GM21619 (cell line): ENCODE results near the gene FAF2.

Experiments
- ATAC-seq: cut with Tn5 transposase; IDR thresholded peaks from one replicate; pipeline ENCODE4 v1.9.1; 2021; ENCODE audit not compliant: unreplicated experiment

Gene FAF2

DNA sequence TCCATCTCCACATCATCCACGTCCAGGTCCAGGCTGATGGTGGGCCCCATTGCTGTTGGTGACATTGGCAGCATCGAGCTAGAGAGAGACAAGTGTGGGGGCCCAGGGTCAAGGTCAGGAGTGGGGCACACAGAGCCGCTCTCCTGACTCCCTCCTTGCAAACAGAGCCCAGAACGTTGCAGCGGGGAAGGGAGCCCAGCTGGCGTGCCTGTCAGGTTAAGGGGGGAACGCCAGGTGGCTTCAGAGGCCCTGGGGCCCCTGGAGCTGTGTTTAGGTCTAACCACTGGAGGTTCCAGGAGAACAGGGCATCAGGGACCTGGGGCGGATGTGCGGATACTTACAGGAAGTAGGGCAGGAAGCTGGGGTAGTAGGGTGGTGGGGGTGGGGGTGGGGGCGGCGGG is 81.6 kb downstream of the FAF2 start:
- ATAC-seq = no peak

DNA sequence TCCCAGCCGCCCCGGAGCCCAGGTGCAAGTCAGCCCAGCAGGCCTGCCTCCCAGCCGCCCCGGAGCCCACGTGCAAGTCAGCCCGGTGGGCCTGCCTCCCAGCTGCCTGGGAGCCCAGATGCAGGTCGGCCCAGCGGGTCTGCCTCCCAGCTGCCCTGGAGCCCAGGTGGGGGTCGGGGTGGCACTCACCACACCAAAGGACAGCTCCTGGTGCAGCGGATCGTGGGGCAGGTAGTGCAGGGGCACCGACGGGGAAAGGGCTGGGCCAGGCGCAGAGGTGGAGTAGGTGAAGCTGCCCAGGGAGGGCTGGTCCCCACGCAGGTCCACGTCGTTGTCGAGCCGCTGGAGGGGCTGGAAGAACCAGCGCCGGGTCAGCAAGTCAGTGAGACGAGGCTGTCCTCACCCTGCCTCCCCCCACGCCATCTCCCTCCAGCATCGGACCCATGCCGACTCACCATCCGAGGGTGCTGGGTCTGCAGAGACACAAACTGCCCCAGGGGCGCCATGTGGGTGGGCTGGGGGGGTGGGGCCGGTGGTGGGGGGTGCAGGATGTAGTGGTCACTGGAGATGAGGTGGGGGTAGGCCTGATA is 82.3 kb downstream of the FAF2 start:
- ATAC-seq = no peak

DNA sequence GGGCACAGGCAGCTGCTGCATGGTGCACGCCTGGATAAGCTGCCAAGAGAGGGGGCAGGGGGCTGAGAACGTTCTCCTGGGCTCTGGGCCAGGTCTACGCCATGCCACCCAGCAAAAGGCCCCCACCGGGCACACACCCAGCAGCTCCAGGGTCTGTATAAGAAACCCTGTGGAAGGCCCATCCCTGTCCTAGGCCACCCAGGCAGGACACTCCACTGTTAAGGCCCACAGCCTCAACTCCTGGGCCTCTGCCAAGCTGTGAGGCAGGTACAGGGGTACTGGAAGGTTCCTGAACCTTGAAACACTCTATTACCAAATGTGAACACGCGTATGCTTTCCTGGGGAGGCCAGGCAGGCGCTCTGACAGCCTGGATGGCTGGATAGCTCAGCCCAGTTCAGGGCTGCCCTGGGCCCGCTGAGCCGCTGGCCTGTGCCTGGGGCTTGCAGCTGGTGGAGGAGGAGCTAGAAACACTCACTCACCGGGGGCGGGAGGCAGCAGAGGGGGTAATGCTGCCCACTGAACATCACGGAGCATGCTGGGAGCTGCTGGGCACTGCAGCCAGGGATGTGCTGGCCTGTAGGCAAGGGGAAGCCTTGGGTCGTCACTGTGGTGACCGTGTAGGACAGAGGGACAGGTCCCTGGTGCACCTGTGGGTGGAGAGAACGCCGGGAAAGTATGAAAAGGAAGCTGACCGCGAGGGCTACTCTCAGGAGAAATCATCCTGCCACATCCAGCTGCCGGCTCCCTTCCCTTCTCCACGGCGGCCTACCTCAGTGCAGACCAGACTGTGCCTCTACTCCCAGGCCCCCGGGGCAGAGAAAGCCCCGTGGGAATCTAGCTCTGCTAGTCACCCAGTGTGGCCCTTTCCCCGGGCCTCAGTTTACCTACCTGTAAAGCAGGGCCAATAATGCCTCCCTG is 83.1 kb downstream of the FAF2 start:
- no peak for ATAC-seq

DNA sequence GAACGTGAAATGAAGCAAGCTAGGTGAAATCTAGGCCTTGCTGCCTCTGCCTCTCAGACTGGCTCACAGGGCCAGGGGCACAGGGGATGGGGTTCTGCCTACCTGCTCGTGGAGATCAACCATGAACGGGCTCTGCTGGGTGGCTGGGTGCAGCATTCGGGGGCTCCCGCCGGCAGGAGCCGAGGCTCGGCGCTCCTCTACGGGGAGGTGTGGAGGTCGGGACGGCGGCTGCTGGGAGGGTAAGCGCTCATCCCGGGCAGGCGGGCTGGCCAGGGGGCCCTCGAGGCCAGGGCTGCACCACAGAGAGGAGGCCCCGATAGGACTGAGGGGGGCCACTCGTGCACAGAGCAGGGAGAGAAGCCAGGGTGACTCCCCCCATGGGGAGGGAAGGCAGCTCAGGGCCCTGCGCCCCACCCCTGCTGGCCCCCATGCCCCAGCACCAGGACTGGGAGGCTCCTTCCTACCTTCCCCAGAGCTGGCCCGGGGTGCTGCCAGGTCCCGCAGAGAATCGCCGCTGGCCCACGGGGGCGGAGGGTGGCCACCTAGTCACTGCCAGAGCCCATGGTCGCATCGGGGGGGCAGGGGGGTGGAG is 83.8 kb downstream of the FAF2 start:
- ATAC-seq = no peak

DNA sequence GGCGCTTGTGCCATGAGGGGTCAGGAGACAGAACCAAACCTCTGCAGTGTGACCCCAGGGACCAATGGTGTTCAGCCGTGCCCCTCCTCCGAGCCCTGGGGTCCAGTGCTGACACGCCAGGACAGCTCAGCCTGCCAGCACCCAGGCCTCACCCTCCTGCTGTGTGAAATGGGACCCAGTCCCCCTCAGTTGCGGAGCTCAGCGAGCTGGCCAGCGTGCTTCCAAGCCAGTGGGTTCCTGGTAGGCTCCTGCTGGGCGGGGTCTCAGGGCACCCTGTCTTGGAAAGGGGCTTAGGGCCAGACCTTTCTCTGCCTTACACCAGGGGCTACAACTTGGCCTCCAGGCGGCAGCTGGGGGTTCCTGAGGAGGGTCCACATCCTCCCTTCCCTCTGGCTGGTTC is 84.6 kb downstream of the FAF2 start:
- no peak for ATAC-seq

DNA sequence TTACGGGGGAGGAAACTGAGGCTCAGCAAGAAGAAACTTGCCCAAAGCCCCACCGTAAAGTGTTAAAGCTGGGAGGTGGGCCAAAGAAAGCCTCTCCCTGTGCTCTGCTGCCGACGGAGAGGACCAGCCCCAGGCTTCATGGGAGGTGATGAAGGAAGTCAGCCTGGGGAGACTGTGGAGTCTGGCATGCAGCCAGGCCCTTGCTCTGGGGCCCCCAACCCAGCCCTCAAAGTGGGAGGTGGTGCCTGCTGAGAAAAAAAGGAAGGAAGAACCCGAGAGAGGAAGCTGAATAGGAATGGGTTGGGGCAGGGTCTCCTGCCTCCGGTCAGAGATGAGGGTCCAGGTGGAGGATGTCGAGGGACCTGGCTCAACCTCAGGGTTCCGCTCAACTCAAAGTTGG is 85.2 kb downstream of the FAF2 start:
- no peak for ATAC-seq

DNA sequence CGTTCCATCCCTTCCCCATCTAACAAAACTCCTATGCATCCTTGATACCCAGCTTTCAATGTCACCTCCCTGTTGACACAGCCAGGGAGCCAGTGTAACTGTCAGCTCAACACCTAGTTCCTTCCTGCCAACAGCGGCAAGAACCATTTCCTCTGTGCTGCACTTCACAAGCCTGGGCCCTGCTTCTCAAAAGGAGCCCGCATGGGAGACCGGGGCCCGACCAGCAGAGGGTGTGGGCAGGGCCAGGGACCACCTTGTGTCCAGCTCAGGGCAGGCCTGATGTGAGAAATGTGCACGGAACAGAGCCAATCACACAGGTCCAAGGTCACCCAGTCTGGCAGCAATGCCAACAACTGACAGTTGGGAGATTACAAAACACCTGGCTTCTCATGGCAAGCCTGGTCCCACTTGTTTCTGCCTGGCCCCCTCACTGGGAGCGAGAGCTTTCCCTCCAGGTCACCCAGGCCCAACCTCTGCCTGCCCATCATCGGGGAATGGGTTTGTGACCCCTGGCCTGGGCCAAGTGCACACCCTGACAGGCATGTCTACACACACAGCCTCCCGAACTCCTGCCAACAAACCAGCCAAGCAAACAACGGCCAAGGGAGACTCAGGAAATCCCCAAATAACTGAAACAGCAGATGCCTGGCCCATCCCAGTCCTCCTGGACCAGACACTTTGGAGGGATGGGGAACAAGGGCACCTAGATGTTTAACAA is 85.9 kb downstream of the FAF2 start:
- ATAC-seq = no peak

DNA sequence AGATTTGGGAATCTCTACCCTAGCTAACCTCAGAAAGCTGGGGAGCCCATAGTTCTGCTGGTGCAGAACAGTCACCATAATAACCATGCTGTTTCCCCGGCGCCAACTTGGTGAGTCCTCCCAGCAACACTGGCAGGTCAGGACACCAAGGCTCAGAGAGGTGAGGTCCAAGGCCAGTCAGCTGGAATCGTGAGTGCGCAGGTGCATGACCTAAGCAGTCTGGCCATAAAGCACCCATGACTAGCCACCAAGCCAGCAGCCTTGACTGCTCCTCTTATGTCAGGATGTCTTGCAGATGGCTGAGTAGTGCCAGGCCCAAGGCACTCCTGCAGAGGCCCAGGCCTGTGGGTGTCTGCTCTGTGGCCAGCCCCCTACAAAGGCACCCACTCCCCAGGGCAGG is 86.5 kb downstream of the FAF2 start:
- no peak for ATAC-seq

DNA sequence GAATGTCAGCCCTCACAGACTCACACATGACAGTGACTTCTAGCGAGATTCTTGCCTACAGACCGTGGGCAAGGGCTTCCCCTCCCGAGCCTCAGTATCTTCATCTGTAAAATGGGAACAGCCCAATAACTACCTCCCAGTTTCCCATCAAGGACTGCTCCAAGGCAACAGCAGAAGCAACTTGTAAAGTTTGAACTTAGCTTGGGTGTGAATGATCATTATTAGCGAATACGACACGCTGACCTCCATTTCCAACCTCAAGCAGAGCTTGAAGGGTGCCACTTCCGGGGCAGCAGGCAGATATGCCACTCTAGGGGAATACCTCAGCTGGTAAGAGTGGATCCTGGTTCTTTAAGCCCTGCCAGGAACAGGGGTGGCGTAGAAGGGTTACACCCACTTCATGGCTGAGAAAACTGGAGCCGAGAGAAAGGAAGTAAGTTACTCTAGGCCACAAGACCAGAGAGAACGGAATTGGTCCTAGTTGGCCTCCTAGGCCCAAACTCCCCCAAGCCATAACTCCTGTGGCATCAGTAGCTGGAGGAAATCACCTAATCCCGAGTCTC is 87.0 kb downstream of the FAF2 start:
- ATAC-seq = no peak

DNA sequence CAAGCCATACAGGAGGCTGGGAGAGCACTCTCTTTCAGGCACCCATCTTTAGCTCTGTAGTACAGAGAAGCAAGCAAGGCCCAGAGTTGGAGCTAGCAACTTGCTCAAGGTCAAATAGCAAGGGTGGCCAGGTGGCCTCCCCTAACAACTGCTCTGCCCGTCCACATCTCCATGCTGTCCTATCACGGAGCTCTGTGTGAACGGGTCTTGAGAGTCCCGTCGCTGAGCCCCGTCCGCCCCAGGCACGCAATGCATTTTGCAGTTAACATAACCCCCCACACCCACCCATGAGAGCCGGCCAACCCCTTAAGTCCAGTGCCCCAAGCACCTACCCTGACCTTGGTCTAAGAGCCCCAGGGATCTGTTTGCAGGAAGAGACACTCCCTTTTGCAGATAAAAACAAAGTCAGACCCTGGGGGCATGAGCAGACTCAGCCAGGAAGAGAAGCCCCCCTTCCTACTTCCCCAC is 87.5 kb downstream of the FAF2 start:
- ATAC-seq = no peak

DNA sequence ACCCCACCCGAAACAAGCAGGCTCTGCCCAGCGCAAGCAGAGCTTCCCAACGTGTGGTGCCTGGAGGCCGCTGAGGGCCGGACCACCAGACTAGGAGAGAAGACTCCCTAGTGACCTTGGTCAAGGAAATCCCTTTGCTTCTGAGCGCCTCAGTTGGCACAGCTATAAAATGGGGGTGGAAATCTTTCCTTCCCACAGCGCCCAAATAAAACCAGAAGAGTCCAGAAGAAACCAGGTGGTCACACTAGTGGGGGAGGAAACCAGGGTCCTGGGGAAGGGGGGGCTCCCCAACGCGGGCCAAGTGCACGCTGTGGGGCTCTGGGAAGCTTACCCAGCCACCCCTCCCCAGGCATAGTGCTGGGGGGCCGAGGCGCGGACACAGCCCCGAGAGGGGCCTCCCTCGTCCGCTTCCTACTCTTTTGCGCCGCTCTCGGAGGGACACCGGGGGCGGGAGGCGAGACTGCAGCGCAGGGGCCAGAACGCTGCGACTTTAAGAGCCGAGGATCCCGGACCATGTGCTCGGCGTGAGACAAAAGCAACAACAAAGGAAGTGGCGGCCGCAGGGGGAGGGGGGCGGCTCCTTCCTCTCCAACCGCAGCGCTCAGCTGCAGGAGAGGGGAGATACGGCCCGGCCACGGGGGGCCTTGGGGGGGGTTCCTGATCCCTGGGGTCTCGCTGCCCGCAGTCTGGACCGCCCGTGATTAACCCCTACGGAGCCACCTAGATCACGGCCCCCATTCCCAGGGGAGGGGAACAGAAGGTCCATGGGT is 88.1 kb downstream of the FAF2 start:
- no peak for ATAC-seq

DNA sequence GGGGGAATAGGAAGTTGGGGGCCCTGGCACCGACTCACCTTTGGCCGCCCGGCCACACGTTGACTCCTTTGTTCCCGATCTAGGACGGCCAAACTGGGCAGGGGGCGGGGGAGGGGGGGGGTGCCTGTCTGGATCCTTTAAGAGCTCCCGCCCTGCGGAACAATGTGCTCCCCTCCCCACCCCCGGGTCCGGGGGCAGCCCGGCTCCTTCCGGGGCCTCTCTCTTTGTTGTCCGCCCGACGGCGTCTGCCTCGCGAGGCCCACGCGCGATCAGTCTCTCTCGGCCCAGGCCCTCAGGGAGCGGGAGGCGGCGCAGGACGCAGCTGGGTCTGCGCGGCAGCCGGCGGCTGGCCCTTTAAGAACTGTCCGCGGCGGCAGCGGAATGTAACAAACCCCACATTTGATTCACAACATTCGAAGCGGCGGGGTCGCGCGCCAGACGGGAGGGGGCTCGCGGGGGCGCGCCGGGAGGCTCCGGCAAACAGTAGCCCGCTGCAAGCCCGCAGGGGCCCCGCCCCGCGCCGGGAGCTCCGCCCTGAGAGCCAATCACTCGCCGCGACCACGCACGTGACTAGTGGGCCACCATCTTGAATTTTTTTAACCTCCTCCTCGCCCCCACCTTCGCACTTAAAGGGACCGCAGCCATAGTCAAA is 88.8 kb downstream of the FAF2 start, which contains the start of gene RNF44:
Gene RNF44 (minus strand): TSS at position 501 of the 652 bp plus-strand sequence. CDS start 4,930 bp downstream, outside the sequence.
- peak; percentile 49 for ATAC-seq

DNA sequence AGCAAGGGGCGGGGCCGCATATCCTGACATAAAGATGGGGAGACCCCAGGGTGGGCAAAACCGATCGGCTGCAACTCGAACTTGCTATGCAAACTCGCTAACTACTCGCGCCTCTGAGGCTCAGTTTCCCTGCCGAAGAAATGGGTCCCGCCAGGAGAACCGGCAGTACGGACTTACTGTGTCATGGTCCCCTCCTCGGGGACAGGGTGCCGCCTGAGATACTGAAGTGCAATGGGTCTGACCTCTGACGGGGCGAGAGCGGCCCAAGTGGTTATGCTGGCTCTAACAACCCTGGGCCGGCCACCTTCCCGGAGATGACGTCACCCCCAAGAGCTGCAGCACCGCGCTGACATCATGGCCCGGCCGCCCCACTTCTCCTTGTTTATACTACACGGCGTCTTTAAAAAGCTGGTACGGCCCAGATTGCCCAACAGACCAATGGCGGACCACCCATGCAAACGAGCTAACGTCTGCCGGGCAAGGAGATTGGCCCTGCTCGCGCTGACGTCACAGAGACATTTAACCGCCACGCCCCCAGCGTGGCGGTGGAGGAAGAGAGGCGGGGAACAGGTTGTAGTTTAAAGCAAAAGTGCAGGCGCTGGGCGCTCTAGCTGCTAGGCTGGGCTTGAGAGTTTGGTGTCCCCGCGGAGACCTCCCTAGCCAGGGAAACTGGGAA is 89.5 kb downstream of the FAF2 start:
- peak; percentile 58 for ATAC-seq

DNA sequence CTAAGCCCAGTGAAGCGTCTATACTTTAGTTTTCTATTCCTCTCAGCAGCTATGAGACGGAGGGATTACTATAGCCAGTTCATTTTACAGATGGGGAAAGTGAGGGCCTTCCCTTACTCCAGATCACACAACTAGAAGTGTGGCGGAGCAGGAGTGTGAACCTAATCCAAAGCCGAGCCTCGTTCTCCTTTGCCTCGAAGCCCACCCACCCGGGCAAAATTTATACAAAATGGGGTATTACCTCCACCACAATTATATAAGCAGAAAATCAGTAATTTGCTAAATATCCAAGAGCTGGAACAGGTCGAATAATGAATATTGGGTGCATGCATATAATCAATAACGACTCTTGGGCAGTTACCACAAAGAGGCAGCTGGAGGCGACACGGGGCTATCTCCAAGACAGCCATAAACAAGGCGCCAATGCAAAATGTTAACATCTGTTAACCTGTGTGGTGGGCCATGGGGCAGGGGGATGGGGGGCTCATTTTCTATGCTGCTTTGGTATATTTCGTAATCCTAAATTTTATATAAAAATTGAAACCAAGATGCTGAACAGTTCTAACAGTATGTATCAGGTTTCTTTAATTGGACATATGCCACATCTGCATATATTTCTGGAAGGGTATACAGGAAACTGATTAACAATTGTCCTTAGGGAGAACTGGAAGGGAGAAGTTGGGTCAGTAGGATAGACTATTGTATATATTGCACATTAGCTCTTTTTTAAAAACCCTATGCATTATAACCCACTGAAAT is 90.2 kb downstream of the FAF2 start:
- no peak for ATAC-seq

DNA sequence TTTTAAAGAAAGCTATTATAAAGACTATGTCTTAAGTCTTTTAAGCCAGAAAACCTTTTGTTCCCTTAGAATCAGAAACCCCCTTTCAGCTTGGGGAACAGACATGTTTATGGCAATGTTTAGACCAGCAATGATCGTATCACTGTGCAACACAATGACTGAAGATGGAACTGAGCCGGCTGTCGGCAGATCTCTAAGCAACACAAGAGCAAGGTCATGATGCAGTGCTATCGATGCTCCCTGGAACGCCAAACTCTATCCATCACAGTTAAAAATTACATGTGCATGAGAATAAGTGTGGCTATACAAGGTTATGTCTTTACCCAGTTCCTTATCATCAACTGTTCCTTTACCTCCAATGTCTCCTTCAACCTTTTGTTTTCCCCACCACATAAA is 90.8 kb downstream of the FAF2 start:
- no peak for ATAC-seq

DNA sequence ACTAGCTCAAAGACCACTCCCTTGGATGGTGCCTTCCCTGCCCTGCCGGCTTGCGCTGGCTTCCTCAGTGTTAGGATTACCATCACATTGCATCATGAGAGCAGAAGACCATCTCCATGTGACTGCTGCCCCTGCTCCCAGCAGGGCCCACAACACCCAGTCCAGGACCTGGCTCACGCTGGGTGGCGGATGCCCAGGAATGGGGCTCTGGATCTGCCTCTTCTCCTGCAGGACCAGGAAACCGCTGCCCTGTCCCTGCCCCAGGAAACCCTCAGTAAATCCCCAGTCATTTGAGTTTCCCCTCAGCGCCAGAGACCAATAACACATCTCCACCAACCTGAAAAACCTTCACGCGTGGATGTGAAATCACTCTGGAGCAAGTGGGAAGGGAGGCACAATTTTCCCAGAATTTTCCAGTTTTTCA is 92.3 kb downstream of the FAF2 start:
- ATAC-seq = no peak

DNA sequence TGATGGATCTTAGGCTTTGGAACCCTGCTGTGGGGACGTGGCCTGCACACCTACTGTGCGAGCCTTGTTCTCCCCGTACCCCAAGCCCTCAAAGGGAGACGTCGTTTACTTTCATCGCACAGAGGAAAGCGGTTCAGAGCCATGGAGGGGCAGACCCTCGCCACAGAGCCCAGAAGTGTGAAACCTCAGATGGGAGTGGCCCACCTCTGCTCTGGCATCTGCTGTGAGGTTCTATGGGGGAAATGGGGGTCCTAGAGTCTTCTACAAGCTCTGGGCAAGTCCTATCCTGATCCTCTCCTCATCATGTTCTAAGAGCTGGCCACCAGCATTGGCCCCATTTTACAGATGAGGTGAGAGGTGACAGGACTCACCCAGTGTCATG is 92.8 kb downstream of the FAF2 start:
- no peak for ATAC-seq

DNA sequence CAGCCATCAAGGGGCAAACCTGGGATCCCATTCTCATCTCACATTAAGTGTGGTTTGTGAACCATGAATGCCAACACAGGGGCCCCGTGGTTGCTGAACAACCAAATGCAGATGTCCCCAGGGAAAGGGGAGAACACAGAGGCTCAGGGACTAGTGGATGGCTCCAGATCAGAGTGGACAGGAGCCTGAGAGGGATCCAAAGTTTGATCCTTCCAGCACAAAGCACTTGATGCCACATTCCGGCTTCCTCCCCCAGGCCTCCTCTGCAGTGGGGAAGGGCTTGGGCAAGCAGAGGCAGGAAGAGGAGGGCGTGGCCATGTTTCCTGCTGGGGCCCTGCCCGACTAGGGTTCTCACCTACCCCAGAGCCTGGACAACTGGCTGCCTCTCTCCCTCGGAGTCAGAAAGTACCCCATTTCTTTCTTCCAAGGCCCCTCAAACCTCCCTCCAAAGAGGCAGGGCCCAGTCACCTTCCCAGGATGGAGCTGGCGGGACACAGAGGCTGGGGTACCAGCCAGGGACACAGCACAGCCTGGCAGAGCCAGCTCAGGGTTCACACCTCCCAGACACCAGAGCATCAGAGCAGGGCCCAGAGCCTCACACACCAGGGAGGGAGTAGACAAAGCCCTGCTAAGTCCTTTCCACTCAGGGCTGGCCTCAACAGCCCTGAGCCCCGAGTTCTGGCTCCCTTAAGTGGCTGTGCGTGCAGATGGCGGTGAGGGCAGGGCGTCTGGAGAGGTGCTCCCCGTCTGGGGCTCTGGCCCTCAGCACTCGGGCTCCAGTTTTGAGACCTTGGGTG is 93.4 kb downstream of the FAF2 start:
- no peak for ATAC-seq
